K562 (cell line): Measurements from ENCODE around the gene SND1. TPM values are rescaled to one million over a fixed set of nuclear protein-coding genes. Genes with fewer than 3 reads are reported as not detected.

Experiments
- ATAC-seq: fragments of 200-7000 bp; cut with Tn5 transposase; 3 replicates; pipeline ENCODE4 v1.9.1; 2020; ENCODE audit warnings: moderate library complexity
- BruUV-seq: library from RNA; stranded (reverse); fragments of 400-500 nt; replicated peaks from 2 replicates; lab custom pipeline; 2021; lab: Mats Ljungman, UMichigan
- CTCF ChIA-PET: fragments of 300-600 bp; formaldehyde crosslinking; extraction: SDS; loops from one replicate; lab custom pipeline; 2021; ENCODE audit warnings: low intra/inter-chr PET ratio; lab: Yijun Ruan, JAX
- POLR2A ChIA-PET: fragments of 300-600, 350-650 bp; sonication (Branson Sonifier 250); formaldehyde crosslinking; extraction: SDS; loops from one replicate; lab custom pipeline; 2021; ENCODE audit warnings: antibody characterized with exemption, inconsistent platforms; lab: Yijun Ruan, JAX
- DNase-seq, 4 experiments: peaks; one replicate each; pipeline versions ENCODE4 v3.0.0 to v3.0.0-alpha.2; 2011 to 2018; ENCODE audit warnings: low spot score in 3 of 4, mixed read lengths in 3 of 4; ENCODE audit errors: extremely low read depth in 1 of 4
- FAIRE-seq: peaks from 2 replicates; lab custom pipeline; 2011; peaks lifted over from hg19 to GRCh38; lab: Jason Lieb, UNC
- H2AFZ ChIP-seq: 2 replicates; pipeline ENCODE4 v1.6.0; 2011; ENCODE audit warnings: low read depth, low read length, control low read depth, inconsistent platforms
- H3K27ac ChIP-seq: fragments of 200-600 bp; 3 replicates; pipeline ENCODE4 v1.8.0; 2011; ENCODE audit warnings: low read depth, mild to moderate bottlenecking, control low read depth, inconsistent platforms, low read length, moderate library complexity, mixed read lengths; ENCODE audit errors: extremely low read depth
- H3K27me3 ChIP-seq, 2 experiments: fragments of 300-600 bp in 1 of 2; 2 replicates in 1 of 2; 3 replicates in 1 of 2; pipeline versions ENCODE4 v1.6.0 to v1.8.0; 2011; ENCODE audit warnings: inconsistent platforms in 2 of 2, low read length in 2 of 2, mild to moderate bottlenecking in 1 of 2, mixed read lengths in 1 of 2, moderate library complexity in 1 of 2; ENCODE audit not compliant: control insufficient read depth in 2 of 2, insufficient read depth in 2 of 2
- H3K36me3 ChIP-seq: fragments of 300-600 bp; 3 replicates; pipeline ENCODE4 v1.8.0; 2011; ENCODE audit warnings: mild to moderate bottlenecking, low read length, inconsistent platforms; ENCODE audit not compliant: control insufficient read depth, insufficient read depth
- H3K4me1 ChIP-seq, 2 experiments: fragments of 200-600 bp in 1 of 2; replicated peaks in 1 of 2; 2 replicates in 1 of 2; 3 replicates in 1 of 2; pipeline versions ENCODE4 v1.5.1 to v1.8.0; 2011; ENCODE audit warnings: inconsistent platforms in 2 of 2, low read length in 2 of 2, mild to moderate bottlenecking in 1 of 2, mixed read lengths in 1 of 2, moderate library complexity in 1 of 2; ENCODE audit not compliant: control insufficient read depth in 2 of 2, insufficient read depth in 2 of 2
- H3K4me2 ChIP-seq: 2 replicates; pipeline ENCODE4 v1.6.1; 2011; ENCODE audit warnings: low read length, control low read depth, inconsistent platforms, mixed read lengths; ENCODE audit not compliant: insufficient read depth
- H3K4me3 ChIP-seq: fragments of 200-600 bp; sonication (generic), shearing (Covaris generic); 2 replicates; pipeline ENCODE4 v1.5.1; 2016; ENCODE audit warnings: control low read depth, inconsistent platforms
- H3K79me2 ChIP-seq: fragments of 200-600 bp; 3 replicates; pipeline ENCODE4 v1.8.0; 2011; ENCODE audit warnings: low read length, inconsistent platforms; ENCODE audit not compliant: control insufficient read depth, insufficient read depth
- H3K9ac ChIP-seq, 2 experiments: 2 replicates each; pipeline versions ENCODE4 v1.6.0 to v1.6.1; 2011; ENCODE audit warnings: low read depth in 2 of 2, low read length in 2 of 2, control low read depth in 1 of 2, inconsistent platforms in 1 of 2, mild to moderate bottlenecking in 1 of 2, mixed read lengths in 1 of 2; ENCODE audit not compliant: insufficient read depth in 1 of 2
- H3K9me1 ChIP-seq: one replicate; pipeline ENCODE4 v1.6.0; 2011; ENCODE audit warnings: inconsistent platforms, mild to moderate bottlenecking, low read length, moderate library complexity; ENCODE audit not compliant: control insufficient read depth, insufficient read depth
- H3K9me3 ChIP-seq: replicated peaks from 2 replicates; pipeline ENCODE4 v1.5.1; 2011; ENCODE audit warnings: low read depth, low read length, inconsistent platforms; ENCODE audit not compliant: control insufficient read depth, insufficient read depth
- H4K20me1 ChIP-seq: replicated peaks from 2 replicates; pipeline ENCODE4 v1.6.1; 2011; ENCODE audit warnings: low read length, inconsistent platforms, mixed read lengths; ENCODE audit not compliant: control insufficient read depth, insufficient read depth
- ARID1B ChIP-seq: fragments of 450-650 bp; IDR thresholded peaks from 2 replicates; pipeline ENCODE4 v1.6.1; 2016; ENCODE audit warnings: antibody characterized with exemption, mild to moderate bottlenecking, inconsistent platforms
- ATF1 ChIP-seq, 2 experiments: fragments of 450-650 bp in 1 of 2; IDR thresholded peaks; 2 replicates each; pipeline ENCODE4 v1.6.1; 2016; ENCODE audit warnings: missing compliant biosample characterization in 1 of 2, missing genetic modification characterization in 1 of 2
- BMI1 ChIP-seq: fragments of 150-350 bp; IDR thresholded peaks from 2 replicates; pipeline ENCODE4 v1.6.1; 2014; ENCODE audit warnings: low read length
- E2F8 ChIP-seq: fragments of 450-650 bp; IDR thresholded peaks from 2 replicates; pipeline ENCODE4 v1.7.1; 2018; ENCODE audit warnings: mild to moderate bottlenecking, low read depth; ENCODE audit not compliant: partially characterized antibody
- FOSL1 ChIP-seq: fragments of 200-800 bp; sonication (Bioruptor generic); conservative IDR thresholded peaks from 2 replicates; pipeline ENCODE4 v1.6.1; 2016; ENCODE audit warnings: missing genetic modification characterization, missing compliant biosample characterization
- HMG20A ChIP-seq: fragments of 450-650 bp; formaldehyde crosslinking; conservative IDR thresholded peaks from 2 replicates; pipeline ENCODE4 v1.4.0; 2020; ENCODE audit warnings: mild to moderate bottlenecking, mixed read lengths
- MAFG ChIP-seq: fragments of 450-650 bp; conservative IDR thresholded peaks from 2 replicates; pipeline ENCODE4 v1.6.1; 2016; ENCODE audit warnings: missing genetic modification characterization, missing compliant biosample characterization
- MED1 ChIP-seq: sonication (generic); formaldehyde crosslinking; IDR thresholded peaks from 2 replicates; pipeline ENCODE4 v1.8.1; 2023; ENCODE audit warnings: missing genetic modification reagents, borderline replicate concordance
- NCOR1 ChIP-seq: fragments of 450-650 bp; IDR thresholded peaks from 2 replicates; pipeline ENCODE4 v1.6.1; 2016; ENCODE audit warnings: mild to moderate bottlenecking, moderate library complexity
- RNF219 ChIP-seq: fragments of 250-450 bp; sonication (Bioruptor Pico); IDR thresholded peaks from 2 replicates; pipeline ENCODE4 v1.5.0; 2022; ENCODE audit warnings: mild to moderate bottlenecking
- TCF3 ChIP-seq: sonication (generic); formaldehyde crosslinking; IDR thresholded peaks from 2 replicates; pipeline ENCODE4 v1.4.0; 2020; ENCODE audit warnings: mild to moderate bottlenecking, missing genetic modification reagents
- TFE3 ChIP-seq: fragments of 450-650 bp; formaldehyde crosslinking; IDR thresholded peaks from 2 replicates; pipeline ENCODE4 v1.4.0; 2020; ENCODE audit warnings: mild to moderate bottlenecking, mixed read lengths
- ZBTB2 ChIP-seq: fragments of 450-650 bp; IDR thresholded peaks from 2 replicates; pipeline ENCODE4 v1.6.1; 2016; ENCODE audit warnings: antibody characterized with exemption
- ZNF561 ChIP-seq: fragments of 450-650 bp; formaldehyde crosslinking; conservative IDR thresholded peaks from 2 replicates; pipeline ENCODE4 v1.4.0; 2020; ENCODE audit warnings: mild to moderate bottlenecking, moderate library complexity
- WGBS: fragments of 100-300 bp; shearing (Covaris generic); methylation state at CpG from one replicate; pipeline ENCODE4 v1.1.6; 2016; ENCODE audit warnings: low coverage, mixed read lengths; ENCODE audit not compliant: insufficient coverage; ENCODE audit errors: missing lambda C conversion rate; 5-methylcytosine and 5-hydroxymethylcytosine counted together
- in situ Hi-C: fragments of 300-500 bp; cut with MboI; formaldehyde crosslinking; loops from 4 replicates; pipeline ENCODE4 v1.15.0; 2018; ENCODE audit warnings: inconsistent platforms, mixed read lengths
- intact Hi-C: fragments of 100-400 bp; cut with micrococcal nuclease; formaldehyde crosslinking; loops from 2 replicates; pipeline ENCODE4 v1.14.2; 2022
- polyA plus RNA-seq, 8 experiments: library from polyadenylated mRNA; depleted of rRNA in 4 of 8; stranded (reverse) in 5 of 8; unstranded in 3 of 8; fragments of >200 nt; fragmentation: Nextera tagmentation in 2 of 8; fragmentation: Illumina TruSeq in 1 of 8; extraction: Ambion mirVana in 2 of 8; extraction: Trizol in 1 of 8; gene quantifications; 2 replicates each; pipeline versions ENCODE4 v1.2.1 to v1.2.3, GENCODE V29; 2011 to 2014; ENCODE audit warnings: inconsistent platforms in 1 of 8, missing spikeins in 1 of 8
- total RNA-seq, 7 experiments: library from RNA; depleted of rRNA in 6 of 7; stranded (reverse); fragments of >200 nt in 6 of 7; fragmentation: Illumina TruSeq in 2 of 7; extraction: Trizol in 2 of 7; gene quantifications; 2 replicates each; pipeline versions ENCODE4 v1.2.1 to v1.2.3, GENCODE V29; 2011 to 2021; ENCODE audit warnings: low replicate concordance in 1 of 7

SND1 gene
- total and polyA plus RNA-seq, 9 of the 15 experiments (the other 6 are each of a cell fraction or from before 2014, with no cell fraction given) = 46.5 to 307 (median 191) TPM

- Histone ChIP-seq H3K27me3 (no peaks in the 10 kb centered on the region), H3K9me1 (no peaks in the 10 kb centered on the region), H3K4me3 (no peak overlapping the region), H2AFZ (no peak overlapping the region), H3K36me3 (peaks cover 81% of the 10 kb centered on the region), H3K9ac (no peak overlapping the region), H3K4me2 (no peak overlapping the region), H3K9me3 (no peaks in the 10 kb centered on the region), H3K4me1 (peaks cover 0 to 8% of the 10 kb centered on the region in 2 experiments; a peak in 2 of 5 replicates), H4K20me1 (peaks cover 10% of the 10 kb centered on the region; the same call in 1 of the 2 replicates), H3K27ac (0 out of 3 replicates have a peak overlapping the region, but pooled peaks have one; percentile 10), H3K79me2 (no peaks in the 10 kb centered on the region; the same call in 2 of the 3 replicates)
- peak; percentile 63 for ATAC-seq
- ChIA-PET POLR2A (interaction anchor here (0.6 to 2.4 kb wide), 6 partner anchors 9 to 194 kb away, joined by 3 to 14 read pairs (median 4); no protein-coding TSS in a partner anchor), CTCF (no interaction called here)
- no peak for FAIRE-seq
- DNase-seq = peak in 1 of 4 experiments; percentile 43
- intact Hi-C loops (loop anchor here (10.0 kb wide), 1 partner anchor 255 kb away; no protein-coding TSS in a partner anchor), in situ Hi-C loops (no loop called here)
- WGBS = 92% methylated on average over 1 of the region's 1 CpG
- BruUV-seq = no TSS peak
- TF ChIP-seq E2F8 (no peak), ARID1B (peak; percentile 29; the same call in 1 of the 2 replicates), MAFG (tag) (no peak; the same call in none of the 2 replicates), ZNF561 (no peak), ATF1 (CRISPR knock-in tag; IDR thresholded peaks at IDR 0.05) (no peak), ATF1 (tag; IDR thresholded peaks at IDR 0.05) (no peak), RNF219 (no peak), FOSL1 (tag) (no peak), MED1 (CRISPR knock-in tag) (no peak), TFE3 (CRISPR knock-in tag) (no peak), ZBTB2 (no peak), TCF3 (CRISPR knock-in tag) (peak; percentile 48), HMG20A (CRISPR knock-in tag) (no peak), NCOR1 (0 out of 2 replicates have a peak, but pooled peaks have one; percentile 15), BMI1 (no peak)
Measured at GRCh38 chr7:127949769-127950222, 297.8 kb downstream of the SND1 start.
